HTR-8/SVneo (cell line): ENCODE data around the gene GPR55.

Source experiments
- DNase-seq: peaks from one replicate; pipeline ENCODE4 v3.0.0; 2011; ENCODE audit warnings: low spot score, mixed read lengths; ENCODE audit not compliant: insufficient read length
- FAIRE-seq: peaks from 2 replicates; lab custom pipeline; 2011; peaks lifted over from hg19 to GRCh38; lab: Jason Lieb, UNC

Gene GPR55

DNA sequence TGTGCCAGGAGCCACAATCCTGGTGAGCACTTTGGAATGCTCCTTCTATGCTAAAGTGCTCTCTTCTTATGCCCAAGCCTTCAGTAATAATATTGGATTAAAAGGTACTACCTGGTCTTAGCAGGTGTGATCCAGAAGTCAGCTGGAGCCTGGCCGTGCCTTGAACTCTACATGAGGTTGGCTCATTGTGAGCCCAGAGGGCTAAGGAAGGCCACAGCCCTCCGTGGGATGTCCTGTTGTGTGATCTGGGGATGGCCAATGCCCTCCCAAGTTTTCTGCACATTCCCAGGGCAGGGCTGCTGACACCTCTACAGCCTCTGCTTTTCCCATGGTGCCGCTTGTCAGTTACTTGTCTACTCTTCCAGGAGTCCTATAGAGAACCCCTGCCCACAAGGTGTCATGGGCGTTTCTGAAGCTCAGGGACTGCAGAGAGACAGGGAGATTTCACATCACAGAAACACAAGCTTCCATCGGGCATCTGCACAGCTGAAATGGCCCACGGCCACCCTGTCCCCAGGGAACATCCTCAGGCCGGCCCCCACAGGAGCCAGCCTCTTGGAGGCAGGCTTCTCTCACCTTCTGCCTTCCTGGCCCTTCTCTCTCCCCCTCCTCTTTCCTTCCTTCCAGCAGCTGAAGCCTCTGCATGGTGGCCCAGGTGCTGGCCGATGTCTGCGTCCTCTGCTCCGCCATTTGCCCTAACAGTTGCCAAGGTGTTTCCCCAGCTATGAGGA lies 27.3 kb upstream of the GPR55 start:
- FAIRE-seq, result no peak

DNA sequence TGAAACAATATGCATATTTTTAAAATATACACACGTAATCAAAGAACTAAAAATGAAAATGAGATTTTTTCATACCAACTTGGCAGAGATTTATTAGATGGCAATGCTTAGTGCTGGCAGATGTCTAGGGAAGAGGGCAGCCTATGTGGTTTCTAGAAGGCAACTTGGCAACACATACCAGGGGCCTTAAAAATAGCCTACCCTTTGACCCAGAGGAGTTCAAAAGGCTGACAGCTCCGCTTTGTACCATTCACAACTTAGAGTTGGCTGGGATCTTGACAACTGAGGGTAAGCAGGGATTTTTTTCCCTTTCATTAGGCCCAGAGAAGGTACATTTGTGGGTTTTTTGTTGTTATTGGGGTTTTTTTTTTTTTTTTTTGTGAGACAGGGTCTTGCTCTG lies 26.4 kb upstream of the GPR55 start:
- FAIRE-seq (no peak), DNase-seq (no peak)

More for the DNA sequence above, 27.3 kb upstream of the GPR55 start:
- no peak for DNase-seq

DNA sequence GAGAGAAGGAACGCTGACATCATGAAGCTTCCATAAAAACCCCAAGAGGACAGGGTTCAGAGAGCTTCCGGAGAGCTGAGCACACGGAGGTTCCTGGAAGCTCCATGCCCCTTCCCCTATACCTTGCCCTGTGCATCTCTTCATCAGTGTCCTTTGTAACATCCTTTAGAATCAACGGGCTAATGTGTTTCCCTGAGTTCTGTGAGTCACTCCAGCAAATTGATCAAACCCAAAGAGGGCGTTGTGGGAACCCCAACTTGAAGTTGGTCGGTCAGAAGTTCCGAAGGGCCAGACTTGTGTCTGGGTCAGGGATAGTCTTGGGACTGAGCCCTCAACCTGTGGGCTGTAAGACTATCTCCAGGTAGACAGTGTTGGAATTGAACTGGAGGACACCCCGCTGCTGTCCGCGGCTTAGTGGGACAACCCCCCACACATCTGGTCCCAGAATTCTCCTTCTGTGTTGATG lies 25.9 kb upstream of the GPR55 start:
- no peak for DNase-seq
- no peak for FAIRE-seq

DNA sequence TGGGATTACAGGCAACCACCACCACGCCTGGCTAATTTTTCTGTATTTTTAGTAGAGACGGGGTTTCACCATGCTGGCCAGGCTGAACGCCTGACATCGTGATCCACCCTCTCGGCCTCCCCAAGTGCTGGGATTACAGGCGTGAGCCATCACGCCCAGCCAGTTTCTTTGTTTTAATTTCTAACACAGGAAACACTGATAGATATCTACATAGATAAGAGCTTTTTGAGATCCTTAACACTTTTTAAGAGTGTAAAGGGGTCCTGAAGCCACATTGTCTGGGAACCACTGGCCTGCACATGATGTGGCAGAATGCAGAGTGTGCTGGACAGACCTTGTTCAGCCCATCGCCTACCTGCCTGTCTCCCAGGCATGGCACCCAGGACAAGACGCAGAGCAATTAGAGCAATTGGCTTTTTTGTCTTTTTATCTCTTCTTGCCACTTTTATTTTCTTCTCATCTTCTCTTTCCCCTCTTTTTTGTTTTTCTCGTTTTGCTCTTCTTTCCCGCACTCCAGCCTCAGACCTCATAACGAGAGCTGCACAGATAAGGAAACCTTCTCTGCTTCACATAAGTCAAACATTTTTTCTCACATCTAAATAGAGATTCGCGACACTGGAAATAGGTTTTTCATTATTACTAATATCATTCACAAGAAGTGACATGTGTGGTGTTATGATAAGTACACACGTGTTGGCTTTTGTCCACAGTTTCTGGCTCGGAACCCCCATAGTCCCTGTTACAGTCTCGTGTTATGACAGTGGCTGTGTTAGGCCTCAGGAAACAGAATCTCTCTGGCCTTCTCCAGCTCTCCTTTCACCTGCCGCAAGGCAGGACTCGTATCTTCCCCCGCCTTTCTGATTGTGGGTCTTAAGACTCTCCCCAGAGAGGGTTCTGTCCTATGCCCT lies 25.2 kb upstream of the GPR55 start:
- no peak for DNase-seq
- FAIRE-seq, result no peak

DNA sequence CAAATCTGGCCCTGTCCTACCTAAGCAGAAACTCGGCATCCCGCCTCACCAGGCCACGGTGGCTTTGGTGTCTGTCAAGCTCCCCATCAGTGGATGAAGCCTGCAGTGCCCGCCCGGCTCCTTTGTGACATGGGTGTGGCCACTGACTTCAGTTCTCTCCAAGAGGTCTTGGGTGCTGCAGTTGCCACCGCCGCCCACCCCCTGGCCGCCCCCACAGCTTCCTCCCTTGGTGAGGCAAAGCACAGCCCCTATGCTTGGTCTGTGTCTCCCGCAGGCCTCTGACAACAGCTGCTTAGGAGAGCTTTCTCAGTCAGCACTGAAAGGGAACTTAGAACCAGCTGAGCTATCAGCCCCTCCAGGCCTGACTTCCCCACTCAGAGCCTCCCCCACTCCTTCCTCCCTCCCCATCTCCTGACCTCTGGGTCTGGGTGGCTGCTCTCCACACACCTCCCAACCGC lies 22.9 kb upstream of the GPR55 start:
- no peak for FAIRE-seq

DNA sequence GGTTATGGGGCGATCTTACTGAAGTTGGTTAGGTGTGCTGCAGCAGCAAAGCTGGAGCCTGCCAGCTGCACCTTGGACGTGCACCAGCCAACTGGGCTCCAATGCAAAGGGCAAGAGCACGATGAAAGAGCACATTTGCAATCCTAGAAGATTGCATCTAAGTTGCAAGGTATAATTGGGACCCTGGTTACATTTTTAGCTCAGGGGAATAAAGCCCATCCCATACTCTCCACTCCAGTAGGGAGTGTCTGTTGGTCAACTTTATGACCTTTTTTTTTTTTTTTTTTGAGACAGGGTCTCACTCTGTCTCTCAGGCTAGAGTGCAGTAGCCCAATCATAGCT lies 22.2 kb upstream of the GPR55 start:
- DNase-seq, result no peak
- FAIRE-seq, result no peak

More for the DNA sequence above, 22.9 kb upstream of the GPR55 start:
- DNase-seq, result no peak

DNA sequence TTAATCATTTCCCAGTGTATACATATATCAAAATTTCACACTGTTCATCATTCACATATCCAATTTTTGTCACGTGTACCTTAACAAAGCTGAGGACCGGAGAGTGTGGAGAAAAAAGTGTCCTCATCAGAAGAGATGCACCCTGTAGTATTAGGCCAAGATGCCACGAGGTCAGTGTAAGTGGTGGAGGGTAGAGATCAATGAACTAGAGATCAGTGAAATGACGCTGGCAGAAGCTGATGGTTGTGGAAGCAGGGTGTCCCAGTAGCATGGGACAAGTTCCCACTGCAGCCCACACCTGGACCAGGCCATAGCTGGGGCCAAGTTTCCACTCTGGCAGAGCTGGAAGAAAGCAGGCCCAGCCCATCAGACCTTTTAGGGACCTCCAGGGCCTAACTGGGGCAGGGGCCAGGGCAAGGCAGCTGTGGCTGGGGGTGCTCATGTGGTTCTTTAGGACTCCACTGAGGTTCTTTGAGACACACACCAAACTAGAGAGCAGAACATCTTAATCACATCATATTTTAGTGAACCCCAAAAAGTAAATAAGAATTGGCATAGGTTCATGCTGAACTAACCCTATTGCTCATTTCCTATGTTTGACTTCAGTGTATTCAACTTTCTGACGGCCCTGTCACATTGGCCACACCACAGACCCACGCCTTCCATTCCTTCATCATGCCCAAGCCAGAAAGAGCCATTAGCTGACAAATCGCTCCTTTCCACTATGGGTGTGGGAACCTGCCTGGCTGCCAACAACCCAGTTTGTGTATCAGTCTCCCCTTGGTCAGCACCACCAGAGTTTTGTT lies 21.6 kb upstream of the GPR55 start:
- FAIRE-seq, result no peak

DNA sequence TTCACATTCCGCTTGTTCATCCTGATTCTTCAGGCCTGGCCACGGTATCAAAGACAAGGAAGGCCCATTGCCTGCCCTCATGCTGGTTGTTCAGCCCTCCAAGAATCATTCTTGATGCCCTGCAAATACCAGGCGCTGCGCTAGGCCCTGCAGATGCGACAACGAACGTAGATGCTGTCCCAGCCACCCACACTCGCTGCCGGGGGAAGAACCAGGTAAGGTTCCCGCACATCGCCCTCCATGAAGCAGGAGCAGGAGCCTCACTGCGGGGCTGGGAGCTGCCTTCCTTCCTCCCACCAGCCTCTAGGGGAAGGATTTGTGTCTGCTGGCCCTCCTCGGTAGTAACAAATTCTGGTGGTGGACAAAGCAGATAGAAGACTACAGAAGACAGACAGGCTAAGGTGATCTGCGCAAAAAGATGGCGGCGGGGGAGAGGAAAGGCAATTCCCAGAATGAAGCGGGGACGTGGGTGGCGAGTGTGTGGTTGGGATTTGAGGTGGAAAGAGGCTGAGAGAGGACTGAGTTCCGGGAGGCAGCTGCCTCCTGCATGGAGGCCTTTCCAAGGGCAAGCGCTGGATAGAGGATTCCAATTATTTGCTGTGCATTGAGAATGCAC lies 19.8 kb upstream of the GPR55 start:
- FAIRE-seq (no peak), DNase-seq (no peak)

More for the DNA sequence above, 21.6 kb upstream of the GPR55 start:
- DNase-seq, result no peak

DNA sequence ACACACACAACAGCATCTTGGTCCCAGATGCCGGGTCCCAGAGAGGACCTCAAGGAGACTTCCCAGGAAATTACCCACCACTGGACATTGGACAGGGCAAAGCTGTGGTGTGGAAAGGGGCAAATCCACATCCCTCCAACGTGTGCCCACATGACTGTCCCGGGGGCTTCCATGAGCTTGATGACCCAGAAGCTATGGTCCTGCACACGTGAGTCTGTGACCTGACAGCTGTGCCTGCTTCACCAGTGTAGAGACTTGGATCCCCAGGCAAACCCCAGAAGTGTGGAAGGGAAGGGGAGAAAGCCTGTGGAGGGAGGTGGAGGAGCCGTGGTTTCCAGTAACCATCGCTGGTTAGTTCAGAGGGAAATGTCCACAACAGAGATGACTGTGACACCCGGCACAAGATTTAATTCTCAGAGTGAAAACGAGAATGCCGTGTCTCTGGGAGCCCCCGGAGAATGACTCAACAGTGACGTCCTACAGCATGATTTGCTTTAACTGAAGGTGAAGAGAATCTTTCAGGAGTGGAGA lies 19.1 kb upstream of the GPR55 start:
- DNase-seq (no peak), FAIRE-seq (peak; percentile 64)

DNA sequence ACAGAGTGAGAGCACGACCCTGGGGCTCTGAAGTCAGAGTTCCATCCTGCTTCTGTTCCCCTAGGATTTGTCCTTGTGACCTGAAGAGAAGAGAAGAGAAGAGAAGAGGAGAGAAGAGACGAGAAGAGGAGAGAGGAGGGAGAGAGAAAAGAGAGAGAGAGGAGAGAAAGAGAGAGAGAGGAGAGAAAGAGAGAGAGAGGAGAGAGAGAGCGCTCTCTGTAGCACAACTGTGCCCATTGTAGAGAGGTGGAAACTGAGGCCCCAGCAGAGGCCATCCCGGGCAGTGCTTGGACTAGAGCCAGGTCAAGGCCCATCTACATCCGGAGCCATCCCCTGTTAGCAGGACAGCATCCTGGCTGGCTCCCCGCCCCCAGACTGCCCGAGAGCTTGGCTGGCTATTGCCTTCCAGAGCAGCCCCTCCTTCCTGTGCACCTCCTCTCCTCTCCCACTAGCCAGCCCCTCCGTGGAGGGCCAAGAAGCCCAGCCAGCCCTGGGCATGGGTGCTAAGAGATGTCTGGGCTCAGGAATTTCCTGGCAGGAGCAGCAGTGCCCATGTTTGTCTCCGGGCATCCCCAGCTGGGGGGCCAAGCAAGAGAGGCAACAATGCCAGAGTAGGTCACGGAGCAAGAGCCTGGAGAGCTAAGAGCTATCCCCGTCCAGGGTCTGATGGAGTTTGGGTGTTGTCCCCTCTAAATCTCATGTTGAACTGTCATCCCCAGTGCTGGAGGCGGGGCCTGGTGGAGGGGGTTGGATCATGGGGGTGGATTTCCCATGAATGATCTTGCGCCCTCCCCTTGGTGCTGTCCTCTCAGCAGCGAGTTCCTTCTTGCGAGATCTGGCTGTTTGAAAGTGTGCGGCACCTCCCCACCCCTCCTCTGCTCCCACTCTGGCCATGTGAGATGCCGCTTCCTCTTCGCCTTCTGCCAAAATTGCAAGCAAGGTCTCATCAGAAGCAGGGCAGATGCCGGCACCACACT lies 18.2 kb upstream of the GPR55 start:
- no peak for FAIRE-seq
- no peak for DNase-seq

DNA sequence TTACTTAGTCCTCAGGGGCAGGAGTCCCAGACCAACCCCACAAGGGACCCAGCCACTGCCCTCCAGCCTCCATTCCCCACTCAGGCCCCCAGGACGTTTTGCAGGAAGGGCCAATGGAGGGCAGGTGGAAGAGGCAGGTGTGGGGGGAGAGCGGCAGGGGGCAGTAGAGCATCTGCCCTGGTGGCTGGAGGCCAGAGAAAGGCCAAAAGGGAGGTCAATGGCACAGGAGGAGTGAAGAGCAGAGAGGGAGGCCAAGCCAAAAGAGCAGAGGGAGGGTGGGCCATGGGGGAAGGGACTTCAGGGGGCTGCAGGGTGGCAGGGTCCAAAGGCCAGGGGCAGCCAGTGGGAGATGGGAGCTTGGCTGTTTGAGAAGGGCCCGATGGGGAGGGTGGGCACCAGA lies 17.3 kb upstream of the GPR55 start:
- no peak for FAIRE-seq

DNA sequence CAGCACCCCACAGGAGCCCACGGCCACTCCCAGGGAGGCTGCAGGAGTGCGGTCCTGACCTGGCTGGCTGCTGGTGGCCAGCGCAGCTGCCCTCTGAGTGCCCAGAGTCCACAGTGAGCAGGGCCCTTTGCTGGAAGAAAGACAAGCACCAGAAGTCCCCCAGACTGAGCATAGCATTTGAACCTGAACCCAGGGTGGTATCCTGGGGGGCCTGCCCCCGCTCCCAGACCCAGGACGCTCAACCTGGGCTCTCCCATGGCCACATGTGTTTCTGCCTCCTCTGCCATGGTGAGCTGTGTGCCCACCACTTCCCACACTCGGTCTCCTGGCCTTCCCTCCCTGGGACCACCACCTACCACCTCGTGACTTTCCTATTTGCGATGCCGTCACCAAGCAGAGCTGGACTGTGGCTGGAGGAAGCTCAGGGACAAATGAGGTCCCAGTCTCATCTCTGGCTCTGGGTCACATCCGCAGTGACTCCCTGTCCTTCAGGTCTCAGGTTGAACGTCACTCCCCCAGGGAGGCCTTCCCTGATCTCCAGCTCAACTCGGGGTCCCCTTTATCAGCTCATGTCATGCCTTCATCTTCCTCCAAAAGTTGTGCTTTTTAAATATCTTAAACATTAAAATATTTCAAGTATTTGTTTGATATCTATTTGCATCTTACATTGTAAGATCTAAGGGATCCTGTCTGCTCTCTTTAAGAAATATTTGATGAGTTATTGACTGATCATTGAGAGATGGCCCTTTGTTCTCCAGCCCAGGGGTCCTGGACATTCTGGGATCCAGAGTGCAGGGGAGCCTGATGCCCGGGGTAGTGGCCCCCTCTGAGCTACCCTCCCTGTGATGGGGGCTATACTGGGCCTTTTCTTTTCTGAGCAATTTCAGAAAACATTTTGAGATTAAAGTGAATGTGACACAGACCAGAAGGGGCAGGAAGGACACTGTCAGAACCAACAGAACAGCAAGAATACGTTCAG lies 16.4 kb upstream of the GPR55 start:
- no peak for FAIRE-seq
- no peak for DNase-seq

More for the DNA sequence above, 17.3 kb upstream of the GPR55 start:
- no peak for DNase-seq

DNA sequence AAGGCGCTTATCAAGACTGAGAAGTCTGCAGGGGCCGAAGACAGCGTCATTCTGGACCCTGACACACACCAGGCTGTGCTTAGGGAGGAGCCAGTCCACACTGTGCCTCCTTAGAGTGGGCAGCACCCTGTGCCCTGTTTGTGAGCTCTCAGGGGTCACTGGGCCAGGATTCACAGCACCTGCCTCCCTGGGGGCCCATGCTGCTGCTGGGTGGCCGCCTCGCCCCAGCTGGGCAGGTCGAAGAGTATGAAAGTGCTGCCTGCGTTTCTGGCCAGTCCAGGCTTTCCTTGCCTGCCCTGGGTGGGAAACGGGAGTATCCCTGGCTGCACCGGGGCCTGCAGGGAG lies 15.4 kb upstream of the GPR55 start:
- DNase-seq (no peak), FAIRE-seq (no peak)

DNA sequence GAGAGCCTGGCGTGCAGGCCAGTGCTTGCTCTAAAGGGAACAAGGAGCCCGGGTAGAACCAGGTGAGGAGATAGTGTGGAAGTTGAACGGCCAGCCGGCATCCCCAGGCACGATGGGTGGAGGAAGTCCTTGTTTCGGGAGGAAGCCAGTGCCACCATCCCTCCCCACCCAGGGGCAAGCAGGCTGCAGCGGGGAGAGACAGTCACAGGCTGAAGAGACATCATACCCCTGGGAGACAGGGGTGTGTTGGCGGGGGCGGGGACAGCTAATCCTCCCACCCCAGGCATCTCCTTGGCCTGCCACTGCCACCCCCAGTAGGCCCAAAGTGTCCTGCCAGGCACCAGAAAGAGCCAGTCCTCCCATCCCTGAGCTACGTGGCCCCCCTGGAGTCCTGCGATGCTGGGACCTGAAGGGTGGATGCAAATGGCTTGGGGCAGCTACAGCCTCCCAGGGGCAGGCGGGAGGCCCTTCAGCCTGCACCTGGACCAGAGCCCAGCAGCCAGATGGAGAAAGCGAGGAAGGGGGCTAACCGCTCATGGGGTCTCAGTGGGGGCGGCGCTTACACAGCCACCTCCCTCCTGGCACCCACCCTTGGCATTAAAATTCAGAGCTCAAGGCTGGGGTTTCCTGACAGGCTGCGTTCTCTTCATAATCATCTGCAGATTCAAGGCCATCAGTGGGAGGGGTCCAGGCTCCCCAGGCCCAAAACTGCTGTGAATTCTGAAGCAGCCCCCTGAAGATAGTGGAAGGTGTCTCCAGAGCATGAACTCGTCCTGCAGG lies 14.8 kb upstream of the GPR55 start:
- DNase-seq (no peak), FAIRE-seq (no peak)

DNA sequence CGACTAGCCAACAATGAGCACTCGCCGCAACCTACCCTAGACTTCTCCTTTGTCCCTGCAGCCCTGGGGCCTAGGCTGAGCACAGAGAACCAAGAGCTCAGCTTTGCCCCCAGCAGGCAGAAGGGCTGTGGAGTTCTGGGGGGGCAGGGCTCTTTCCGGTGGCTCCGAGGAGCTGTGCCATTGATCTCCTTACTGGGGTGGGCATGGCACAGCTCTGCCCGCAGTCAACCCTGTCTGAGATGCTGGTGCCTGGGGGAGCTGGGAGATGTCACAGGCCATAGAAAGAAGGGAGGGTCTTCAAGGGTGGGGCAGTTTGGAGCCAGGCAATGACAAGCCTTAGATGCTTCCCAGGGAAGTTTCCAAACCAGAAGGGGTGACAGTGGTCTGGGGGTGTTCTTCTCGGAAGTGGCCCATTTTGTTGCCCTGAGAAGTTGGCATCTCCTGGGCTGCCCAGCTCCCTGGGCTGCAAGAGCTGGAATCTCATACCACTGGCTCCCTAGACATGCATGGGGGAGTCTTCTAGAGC lies 14.1 kb upstream of the GPR55 start:
- DNase-seq (no peak), FAIRE-seq (no peak)

DNA sequence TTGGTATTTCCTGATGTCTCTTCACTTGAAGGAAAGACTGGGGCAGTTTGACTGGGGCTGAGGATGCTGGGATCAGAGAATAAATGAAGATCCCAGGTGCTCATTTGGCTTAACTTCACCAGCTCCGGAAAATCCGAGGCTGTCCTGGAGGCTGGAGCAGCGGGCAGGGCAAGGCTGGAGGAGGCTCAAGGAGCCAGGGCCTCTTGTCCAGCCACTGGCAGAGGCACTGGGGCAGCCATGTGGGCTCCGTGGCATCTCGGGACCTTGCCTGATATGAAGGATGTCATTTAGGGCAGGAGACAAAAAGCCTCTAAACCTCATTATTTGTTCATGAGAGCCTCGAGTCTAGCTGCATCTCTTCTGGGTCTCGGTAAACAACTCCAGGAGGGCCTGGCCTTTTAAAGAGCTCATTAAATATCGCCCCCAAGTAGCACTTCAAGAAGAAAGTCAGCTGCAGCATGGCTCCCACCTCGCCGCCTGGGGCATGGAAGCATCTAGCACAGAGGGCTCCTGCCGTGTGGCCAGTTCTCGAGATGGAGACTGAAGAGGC lies 13.5 kb upstream of the GPR55 start:
- DNase-seq, result no peak

More for the DNA sequence above, 13.5 kb upstream of the GPR55 start:
- no peak for FAIRE-seq
